SJSA1 (cell line): ENCODE data around the gene PMFBP1. TPM values are rescaled to one million over a fixed set of nuclear protein-coding genes. Genes with fewer than 3 reads are reported as not detected.

Source experiments
- DNase-seq, 2 experiments: peaks; one replicate each; pipeline ENCODE4 v3.0.0-alpha.2; 2015 to 2020; ENCODE audit warnings: low spot score in 2 of 2, low read depth in 1 of 2
- H3K27ac ChIP-seq: fragments of 250-450 bp; sonication (Bioruptor Pico); 2 replicates; pipeline ENCODE4 v1.5.1; 2020; ENCODE audit warnings: mild to moderate bottlenecking, moderate library complexity
- H3K27me3 ChIP-seq: fragments of 250-450 bp; sonication (Bioruptor Pico); replicated peaks from 2 replicates; pipeline ENCODE4 v1.5.1; 2020; ENCODE audit warnings: mild to moderate bottlenecking, moderate library complexity
- H3K36me3 ChIP-seq: fragments of 250-450 bp; sonication (Bioruptor Pico); 2 replicates; pipeline ENCODE4 v1.5.1; 2020; ENCODE audit warnings: mild to moderate bottlenecking
- H3K4me1 ChIP-seq: fragments of 250-450 bp; sonication (Bioruptor Pico); replicated peaks from 2 replicates; pipeline ENCODE4 v1.6.1; 2021; ENCODE audit warnings: mild to moderate bottlenecking
- H3K4me3 ChIP-seq: fragments of 250-450 bp; sonication (Bioruptor Pico); 2 replicates; pipeline ENCODE4 v1.5.1; 2020; ENCODE audit warnings: mild to moderate bottlenecking
- H3K9me3 ChIP-seq: fragments of 250-450 bp; sonication (Bioruptor Pico); replicated peaks from 2 replicates; pipeline ENCODE4 v1.5.1; 2020; ENCODE audit warnings: mild to moderate bottlenecking
- total RNA-seq: library from RNA; depleted of rRNA; stranded (reverse); fragments of >200 nt; shearing (Covaris generic); gene quantifications from 2 replicates; pipeline ENCODE4 v1.2.3, GENCODE V29; 2014; rRNA removed

Gene PMFBP1
- total RNA-seq, 1 experiment from 2014 or later, result not detected

GRCh38 chr16:72072514-72073342 lies 99.2 kb downstream of the PMFBP1 start:
- no peak for DNase-seq

More at GRCh38 chr16:72072514-72073342, 99.2 kb downstream of the PMFBP1 start:
- Histone ChIP-seq H3K4me3 (no peak overlapping the region), H3K4me1 (no peaks in the 10 kb centered on the region), H3K27me3 (no peaks in the 10 kb centered on the region), H3K27ac (no peak overlapping the region), H3K9me3 (no peaks in the 10 kb centered on the region), H3K36me3 (no peaks in the 10 kb centered on the region)

Other genes starting within 250 kb of the PMFBP1 start
- not detected in 2 replicates for gene PKD1L3, start 171.8 kb downstream of the PMFBP1 start, total RNA-seq
- 5.5 and 6.6 TPM in 2 replicates for gene DHODH, start 163.4 kb downstream of the PMFBP1 start, total RNA-seq
- gene HP, start 117.7 kb downstream of the PMFBP1 start, total RNA-seq, result 0.29 and 0.91 TPM in 2 replicates
- gene HPR, start 108.9 kb downstream of the PMFBP1 start, total RNA-seq, result not detected in 2 replicates
- 11.7 and 26.0 TPM in 2 replicates for gene TXNL4B, start 78.5 kb downstream of the PMFBP1 start, total RNA-seq
- gene DHX38, start 78.3 kb downstream of the PMFBP1 start, total RNA-seq, result 50.9 and 67.1 TPM in 2 replicates